PC-9 (cell line): ENCODE results near the gene CFAP251. TPM values are rescaled to one million over a fixed set of nuclear protein-coding genes. Genes with fewer than 3 reads are reported as not detected.

Experiments used
- BruUV-seq: library from RNA; stranded (reverse); fragments of 400-500 nt; replicated peaks from 2 replicates; lab custom pipeline; 2021; lab: Mats Ljungman, UMichigan
- CTCF ChIA-PET: fragments of 300-600 bp; sonication (Branson Sonifier 250); formaldehyde crosslinking; loops from one replicate; lab custom pipeline; 2022; ENCODE audit warnings: antibody characterized with exemption; lab: Charles Lee
- POLR2A ChIA-PET: fragments of 300-600 bp; sonication (Branson Sonifier 250); formaldehyde crosslinking; loops from one replicate; lab custom pipeline; 2022; ENCODE audit warnings: antibody characterized with exemption; ENCODE audit not compliant: unreplicated experiment; lab: Charles Lee
- DNase-seq, 2 experiments: peaks; one replicate each; pipeline versions ENCODE4 v3.0.0 to v3.0.0-alpha.2; 2015 to 2022; ENCODE audit warnings: mixed read lengths in 1 of 2
- H2AFZ ChIP-seq: fragments of 200-600 bp; sonication (generic); 2 replicates; pipeline ENCODE4 v1.8.1; 2017; ENCODE audit warnings: antibody characterized with exemption
- H3F3A ChIP-seq: fragments of 200-600 bp; sonication (generic); 2 replicates; pipeline ENCODE4 v1.8.1; 2017; ENCODE audit warnings: antibody characterized with exemption, mild to moderate bottlenecking, low read depth; ENCODE audit not compliant: insufficient read depth
- H3K27ac ChIP-seq: fragments of 200-600 bp; sonication (generic); 2 replicates; pipeline ENCODE4 v1.6.1; 2016; ENCODE audit warnings: mixed run types
- H3K27me3 ChIP-seq: fragments of 200-600 bp; sonication (generic); 2 replicates; pipeline ENCODE4 v1.6.1; 2016; ENCODE audit warnings: low read depth, mixed run types; ENCODE audit not compliant: insufficient read depth
- H3K36me3 ChIP-seq: fragments of 200-600 bp; sonication (generic); 2 replicates; pipeline ENCODE4 v1.6.1; 2016; ENCODE audit warnings: low read depth, mixed run types
- H3K4me1 ChIP-seq: fragments of 200-600 bp; sonication (generic); replicated peaks from 2 replicates; pipeline ENCODE4 v1.6.1; 2016; ENCODE audit warnings: mixed run types; ENCODE audit not compliant: insufficient read depth
- H3K4me2 ChIP-seq: fragments of 200-600 bp; sonication (generic); 2 replicates; pipeline ENCODE4 v1.6.1; 2017; ENCODE audit warnings: mixed run types
- H3K4me3 ChIP-seq: fragments of 200-600 bp; sonication (generic); 2 replicates; pipeline ENCODE4 v1.6.1; 2016; ENCODE audit warnings: mixed run types
- H3K79me2 ChIP-seq: fragments of 200-600 bp; sonication (generic); 2 replicates; pipeline ENCODE4 v1.6.1; 2017; ENCODE audit warnings: low read depth, mixed run types
- H3K9me2 ChIP-seq: fragments of 200-600 bp; sonication (generic); 2 replicates; pipeline ENCODE4 v1.8.1; 2017; ENCODE audit warnings: mild to moderate bottlenecking; ENCODE audit not compliant: insufficient read depth
- H3K9me3 ChIP-seq: fragments of 200-600 bp; sonication (generic); 2 replicates; pipeline ENCODE4 v1.8.1; 2016; ENCODE audit warnings: low read depth; ENCODE audit not compliant: insufficient read depth
- H4K20me1 ChIP-seq: fragments of 200-600 bp; sonication (generic); 2 replicates; pipeline ENCODE4 v1.8.1; 2017; ENCODE audit not compliant: insufficient read depth
- EZH2 ChIP-seq: fragments of 200-600 bp; sonication (generic); IDR thresholded peaks from 2 replicates; pipeline ENCODE4 v1.8.0; 2017; ENCODE audit warnings: antibody characterized with exemption, low read depth
- intact Hi-C: fragments of 100-400 bp; cut with micrococcal nuclease; formaldehyde crosslinking; loops from one replicate; pipeline ENCODE4 v1.10.0; 2022; ENCODE audit not compliant: unreplicated experiment
- total RNA-seq: library from RNA; stranded (reverse); gene quantifications from 2 replicates; pipeline ENCODE4 v1.2.3, GENCODE V29; 2021
- TF ChIP-seq, protein P1 (sequence below): fragments of 200-600 bp; sonication (generic); conservative IDR thresholded peaks from 2 replicates; pipeline ENCODE4 v1.6.1; 2017; ENCODE audit warnings: mixed run types, antibody characterized with exemption, mild to moderate bottlenecking, moderate library complexity

CFAP251 gene
- total RNA-seq, 1 experiment from 2014 or later, result 4.3 TPM

DNA sequence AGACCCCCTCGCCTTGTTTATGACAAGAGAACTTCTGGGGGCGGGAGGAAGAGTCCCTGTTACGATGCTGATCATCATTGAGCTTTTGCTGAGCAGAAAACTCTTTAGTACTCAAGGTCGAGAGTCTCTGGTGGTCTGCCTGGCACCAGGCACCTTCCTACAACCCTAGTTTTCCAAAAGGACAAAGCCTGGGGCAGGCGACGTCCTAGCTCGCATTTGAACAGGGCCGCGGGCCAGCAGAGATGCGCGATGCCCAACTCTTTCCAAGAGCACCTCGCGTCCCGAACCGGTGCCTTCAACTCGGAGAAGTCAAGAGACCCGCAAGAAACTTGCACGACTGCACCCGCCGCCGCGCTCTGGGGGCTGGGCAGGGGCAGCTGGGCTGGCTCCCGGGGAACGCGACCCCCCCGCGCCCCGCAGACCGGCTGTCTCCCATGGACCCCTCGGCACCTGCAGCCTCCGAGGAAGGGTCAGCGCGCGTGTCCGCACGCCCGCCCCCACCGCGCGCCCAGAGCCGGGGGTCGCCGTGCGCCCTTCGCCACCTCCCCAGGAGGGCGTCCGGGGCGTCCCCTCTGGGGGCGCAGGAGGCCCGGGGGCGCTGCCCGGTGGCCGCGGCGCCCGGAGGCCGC, 102.9 kb downstream of the CFAP251 start:
- Histone ChIP-seq H3K9me3 (no peaks in the 10 kb centered on the region), H3K27me3 (no peaks in the 10 kb centered on the region), H3K36me3 (no peaks in the 10 kb centered on the region), H2AFZ (peak overlapping the region; percentile 80; the same call in 1 of the 2 replicates), H3F3A (no peaks in the 10 kb centered on the region), H3K9me2 (no peaks in the 10 kb centered on the region), H3K4me2 (peak overlapping the region; percentile 74), H3K4me3 (peak overlapping the region; percentile 60), H4K20me1 (no peaks in the 10 kb centered on the region), H3K4me1 (no peaks in the 10 kb centered on the region; the same call in 1 of the 2 replicates), H3K27ac (no peak overlapping the region), H3K79me2 (no peaks in the 10 kb centered on the region)
- intact Hi-C loops, result no loop called here
- no peak for DNase-seq
- ChIA-PET CTCF (interaction anchor here (0.6 kb wide), 1 partner anchor 105 kb away, joined by 3 read pairs; no protein-coding TSS in a partner anchor), POLR2A (interaction anchor here (0.6 kb wide), 2 partner anchors 67 to 298 kb away, joined by 3 to 16 read pairs; no protein-coding TSS in a partner anchor)
- TF ChIP-seq, protein P1, sequence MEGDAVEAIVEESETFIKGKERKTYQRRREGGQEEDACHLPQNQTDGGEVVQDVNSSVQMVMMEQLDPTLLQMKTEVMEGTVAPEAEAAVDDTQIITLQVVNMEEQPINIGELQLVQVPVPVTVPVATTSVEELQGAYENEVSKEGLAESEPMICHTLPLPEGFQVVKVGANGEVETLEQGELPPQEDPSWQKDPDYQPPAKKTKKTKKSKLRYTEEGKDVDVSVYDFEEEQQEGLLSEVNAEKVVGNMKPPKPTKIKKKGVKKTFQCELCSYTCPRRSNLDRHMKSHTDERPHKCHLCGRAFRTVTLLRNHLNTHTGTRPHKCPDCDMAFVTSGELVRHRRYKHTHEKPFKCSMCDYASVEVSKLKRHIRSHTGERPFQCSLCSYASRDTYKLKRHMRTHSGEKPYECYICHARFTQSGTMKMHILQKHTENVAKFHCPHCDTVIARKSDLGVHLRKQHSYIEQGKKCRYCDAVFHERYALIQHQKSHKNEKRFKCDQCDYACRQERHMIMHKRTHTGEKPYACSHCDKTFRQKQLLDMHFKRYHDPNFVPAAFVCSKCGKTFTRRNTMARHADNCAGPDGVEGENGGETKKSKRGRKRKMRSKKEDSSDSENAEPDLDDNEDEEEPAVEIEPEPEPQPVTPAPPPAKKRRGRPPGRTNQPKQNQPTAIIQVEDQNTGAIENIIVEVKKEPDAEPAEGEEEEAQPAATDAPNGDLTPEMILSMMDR, result no peak
- no peak for TF ChIP-seq EZH2
- no TSS peak for BruUV-seq

DNA sequence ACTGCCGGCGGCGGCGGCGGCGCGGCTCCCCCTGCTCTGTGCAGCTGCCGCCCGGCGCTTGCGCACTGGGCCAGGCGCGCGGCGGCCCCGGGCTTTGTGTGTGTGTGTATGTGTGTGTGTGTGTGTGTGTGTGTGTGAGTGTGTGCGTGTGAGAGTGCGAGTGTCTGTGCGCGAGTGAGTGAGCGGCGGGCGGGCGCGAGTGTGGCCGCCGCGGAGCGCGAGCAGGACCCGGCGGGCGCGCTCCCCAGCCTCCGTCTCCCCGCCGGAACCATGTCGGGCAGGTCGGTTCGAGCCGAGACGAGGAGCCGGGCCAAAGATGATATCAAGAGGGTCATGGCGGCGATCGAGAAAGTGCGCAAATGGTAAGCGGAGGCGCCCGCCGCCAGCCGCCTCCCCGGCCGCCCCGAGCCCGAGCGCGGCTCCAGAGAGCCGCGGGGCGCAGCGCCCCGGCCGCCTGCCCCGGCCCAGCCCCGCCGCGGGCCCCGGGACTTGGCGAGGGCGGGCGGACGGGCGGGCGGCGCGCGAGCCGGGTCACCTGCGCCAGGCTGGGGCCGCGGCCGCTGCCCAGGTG, 103.5 kb downstream of the CFAP251 start, which contains the start of gene BCL7A:
TSS of gene BCL7A (plus strand) at position 63 of the 571 bp plus-strand sequence. CDS start at position 271, 208 bp downstream.
- CTCF ChIA-PET, result no interaction called here
- H2AFZ ChIP-seq, result peak within 1 kb of the TSS; percentile 80; the same call in 1 of the 2 replicates
- DNase-seq, result peak in 1 of 2 experiments; percentile 60
- intact Hi-C loops, result no loop called here
- H3K27ac ChIP-seq, result no peak within 1 kb of the TSS
- BruUV-seq, result no TSS peak
- no peaks in the 10 kb centered on the region for H3K27me3 ChIP-seq
- no peaks in the 10 kb centered on the region for H4K20me1 ChIP-seq
- no peaks in the 10 kb centered on the region for H3K9me3 ChIP-seq
- H3K4me3 ChIP-seq, result peak within 1 kb of the TSS; percentile 76
- POLR2A ChIA-PET, result interaction anchor here (0.6 kb wide), 1 partner anchor 299 kb away, joined by 16 read pairs; no protein-coding TSS in a partner anchor
- peak within 1 kb of the TSS; percentile 88 for H3K4me2 ChIP-seq
- TF ChIP-seq EZH2, result no peak
- TF ChIP-seq, protein P1, result no peak
- no peaks in the 10 kb centered on the region for H3K9me2 ChIP-seq
- 0 out of 2 replicates have a peak, but pooled peaks cover 3% of the 10 kb centered on the region for H3K79me2 ChIP-seq
- no peaks in the 10 kb centered on the region; the same call in 1 of the 2 replicates for H3K4me1 ChIP-seq
- H3K36me3 ChIP-seq, result no peaks in the 10 kb centered on the region
- no peaks in the 10 kb centered on the region for H3F3A ChIP-seq

DNA sequence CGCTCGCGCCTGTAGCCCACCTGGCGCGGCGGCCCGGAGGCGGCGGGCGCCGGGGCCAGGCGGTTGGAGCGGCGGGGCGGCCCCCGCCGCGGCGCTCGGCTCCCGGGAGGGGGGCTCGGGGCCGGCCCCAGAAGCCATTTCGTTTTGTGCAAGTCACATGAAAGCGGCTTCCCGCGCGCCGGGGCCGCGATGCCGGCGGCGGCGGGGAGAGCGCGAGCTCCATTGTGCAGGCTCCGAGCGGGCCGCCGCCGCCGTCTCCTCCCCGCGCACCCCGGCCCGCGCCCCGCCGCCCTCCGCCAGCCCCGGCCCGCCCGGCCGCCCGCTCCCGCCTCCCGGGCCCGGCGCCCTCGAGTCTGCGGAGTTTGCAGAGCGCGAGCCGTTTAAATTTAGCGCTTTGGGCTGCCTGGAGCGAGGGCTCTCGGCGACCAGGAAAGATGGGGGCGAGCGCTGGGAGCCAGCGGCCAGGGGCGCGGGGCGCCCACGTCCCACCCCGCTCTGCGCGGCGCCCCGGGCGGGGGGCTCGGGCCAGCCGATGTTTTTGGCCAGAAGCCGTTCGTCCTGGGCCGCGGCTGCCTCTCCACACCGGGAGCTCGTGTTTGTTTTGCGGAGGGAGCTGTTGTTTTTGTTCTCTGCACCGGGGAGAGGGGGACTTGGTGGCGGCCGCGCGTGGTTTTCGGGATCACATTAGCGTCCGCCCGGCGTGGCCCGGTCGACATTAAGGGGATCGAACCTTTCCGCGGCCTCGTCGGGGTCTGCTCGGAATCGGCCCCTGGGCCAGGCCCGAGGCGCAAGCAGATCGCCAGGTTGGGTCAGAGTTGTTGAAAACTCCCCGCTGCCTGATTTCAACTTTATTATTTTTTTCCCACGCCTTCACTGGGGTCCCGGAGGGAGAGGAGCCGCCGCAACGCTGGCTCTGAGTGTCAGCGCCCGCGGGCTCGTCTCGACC, 104.3 kb downstream of the CFAP251 start:
- CTCF ChIA-PET, result no interaction called here
- Histone ChIP-seq H3K27me3 (no peaks in the 10 kb centered on the region), H4K20me1 (no peaks in the 10 kb centered on the region), H3K79me2 (0 out of 2 replicates have a peak, but pooled peaks cover 6% of the 10 kb centered on the region), H3K4me1 (no peaks in the 10 kb centered on the region; the same call in 1 of the 2 replicates), H3K4me2 (peak overlapping the region; percentile 88), H3K4me3 (peak overlapping the region; percentile 76), H2AFZ (peak overlapping the region; percentile 77; the same call in 1 of the 2 replicates), H3K27ac (no peak overlapping the region), H3K9me3 (no peaks in the 10 kb centered on the region), H3F3A (no peaks in the 10 kb centered on the region), H3K9me2 (no peaks in the 10 kb centered on the region), H3K36me3 (no peaks in the 10 kb centered on the region)
- intact Hi-C loops, result no loop called here
- DNase-seq, result peak in 1 of 2 experiments; percentile 28
- BruUV-seq, result no TSS peak
- TF ChIP-seq, protein P1, result no peak
- TF ChIP-seq EZH2, result no peak
- POLR2A ChIA-PET, result no interaction called here
